Glutamatergic neuron (in vitro differentiated cells): ENCODE data around the gene DNAJB4. TPM values are rescaled to one million over a fixed set of nuclear protein-coding genes. Genes with fewer than 3 reads are reported as not detected.
"Not testable (repeated sequence)": the region's sequence is repeated elsewhere in the genome, so short reads cannot be mapped to it uniquely, and the experiment has no call there.

Experiments
- DNase-seq: peaks from one replicate; pipeline ENCODE4 v3.0.0; 2022
- H3K27ac Mint-ChIP-seq: one replicate; pipeline ENCODE4 v1.8.0; 2020; ENCODE audit warnings: mild to moderate bottlenecking, mixed read lengths, inconsistent platforms; ENCODE audit not compliant: unreplicated experiment
- H3K27me3 Mint-ChIP-seq: one replicate; pipeline ENCODE4 v1.8.0; 2020; ENCODE audit warnings: mild to moderate bottlenecking, moderate library complexity, mixed read lengths, inconsistent platforms; ENCODE audit not compliant: unreplicated experiment
- H3K36me3 Mint-ChIP-seq: one replicate; pipeline ENCODE4 v1.8.0; 2020; ENCODE audit warnings: mild to moderate bottlenecking, mixed read lengths, inconsistent platforms; ENCODE audit not compliant: unreplicated experiment
- H3K4me1 Mint-ChIP-seq: one replicate; pipeline ENCODE4 v1.8.0; 2020; ENCODE audit warnings: mild to moderate bottlenecking, low read depth, mixed read lengths, inconsistent platforms; ENCODE audit not compliant: unreplicated experiment
- H3K4me3 Mint-ChIP-seq: one replicate; pipeline ENCODE4 v1.8.0; 2020; ENCODE audit warnings: mild to moderate bottlenecking, mixed read lengths, inconsistent platforms; ENCODE audit not compliant: unreplicated experiment
- H3K9me3 Mint-ChIP-seq: one replicate; pipeline ENCODE4 v1.8.0; 2020; ENCODE audit warnings: mild to moderate bottlenecking, moderate library complexity, mixed read lengths, inconsistent platforms; ENCODE audit not compliant: unreplicated experiment
- CTCF ChIP-seq: fragments of 200-600 bp; sonication (generic); IDR thresholded peaks from one replicate; pipeline ENCODE4 v1.5.0; 2021; ENCODE audit not compliant: partially characterized antibody, unreplicated experiment
- total RNA-seq: library from RNA; stranded (reverse); fragmentation: NEBNext Ultra II Directional; extraction: Animal tissue kit (Norgen Biotek cat#: 25700); gene quantifications from one replicate; pipeline ENCODE4 v1.2.1, GENCODE V29; 2021; ENCODE audit not compliant: unreplicated experiment

The DNAJB4 gene
- total RNA-seq, 1 donor from 2014 or later: 20.1 TPM

- H3K4me1 Mint-ChIP-seq: peaks cover under 1% of the 10 kb centered on the region
- no peaks in the 10 kb centered on the region for H3K9me3 Mint-ChIP-seq
- TF ChIP-seq CTCF: no peak
- peaks cover 2% of the 10 kb centered on the region for H3K27me3 Mint-ChIP-seq
- H3K36me3 Mint-ChIP-seq: no peaks in the 10 kb centered on the region
- no peak for DNase-seq
- no peak overlapping the region for H3K27ac Mint-ChIP-seq
- no peak overlapping the region for H3K4me3 Mint-ChIP-seq
Measured at GRCh38 chr1:78011050-78011449, 6.3 kb downstream of the DNAJB4 start.

- Mint-ChIP-seq H3K4me1 (no peaks in the 10 kb centered on the region), H3K36me3 (no peaks in the 10 kb centered on the region), H3K4me3 (no peak overlapping the region), H3K9me3 (no peaks in the 10 kb centered on the region), H3K27me3 (peaks cover 2% of the 10 kb centered on the region), H3K27ac (no peak overlapping the region)
- TF ChIP-seq CTCF: no peak
- no peak for DNase-seq
Measured at GRCh38 chr1:78015148-78015547, 10.4 kb downstream of the DNAJB4 start.

GRCh38 chr1:78019024-78019423 lies 14.3 kb downstream of the DNAJB4 start:
- no peak for TF ChIP-seq CTCF
- no peak overlapping the region for H3K4me3 Mint-ChIP-seq
- H3K9me3 Mint-ChIP-seq: no peaks in the 10 kb centered on the region
- H3K4me1 Mint-ChIP-seq: no peaks in the 10 kb centered on the region
- peaks cover 2% of the 10 kb centered on the region for H3K27me3 Mint-ChIP-seq
- H3K36me3 Mint-ChIP-seq: no peaks in the 10 kb centered on the region
- no peak for DNase-seq
- H3K27ac Mint-ChIP-seq: no peak overlapping the region

- H3K27ac Mint-ChIP-seq, H3K4me3 Mint-ChIP-seq, DNase-seq, H3K27me3 Mint-ChIP-seq, H3K9me3 Mint-ChIP-seq, H3K36me3 Mint-ChIP-seq, H3K4me1 Mint-ChIP-seq: not testable (repeated sequence)
Measured at GRCh38 chr1:78021134-78021533, 16.4 kb downstream of the DNAJB4 start.

- Mint-ChIP-seq H3K27ac (no peak overlapping the region), H3K4me3 (no peak overlapping the region), H3K9me3 (no peaks in the 10 kb centered on the region), H3K27me3 (no peaks in the 10 kb centered on the region), H3K4me1 (no peaks in the 10 kb centered on the region), H3K36me3 (no peaks in the 10 kb centered on the region)
- no peak for DNase-seq
- no peak for TF ChIP-seq CTCF
Measured at GRCh38 chr1:78029793-78030192, 25.1 kb downstream of the DNAJB4 start.
